ENCODE measurements around the gene EPN3. TPM values are rescaled to one million over a fixed set of nuclear protein-coding genes. Genes with fewer than 3 reads are reported as not detected.

EPN3 gene
- total and polyA plus RNA-seq, 2 experiments from 2014 or later, result 2.3 to 7.7 TPM

GRCh38 chr17:50498021-50498874 is 34.3 kb upstream of the EPN3 start:
- Histone ChIP-seq H3K27me3 (ENCODE audit: insufficient read depth) (no peaks in the 10 kb centered on the region), H3K4me2 (no peak overlapping the region), H3K36me3 (ENCODE audit: insufficient read depth) (no peaks in the 10 kb centered on the region), H3K27ac (ENCODE audit: low read depth) (no peak overlapping the region), H3K79me2 (replicated peaks; ENCODE audit: insufficient read depth) (no peaks in the 10 kb centered on the region), H3K4me1 (ENCODE audit: insufficient read depth) (0 out of 2 replicates have a peak, but pooled peaks cover under 1% of the 10 kb centered on the region), H3K9me2 (ENCODE audit: insufficient read depth) (no peaks in the 10 kb centered on the region), H3F3A (replicated peaks; ENCODE audit: low read depth) (no peaks in the 10 kb centered on the region), H4K20me1 (replicated peaks; ENCODE audit: insufficient read depth) (no peaks in the 10 kb centered on the region), H2AFZ (no peak overlapping the region), H3K4me3 (no peak overlapping the region)
- Mint-ChIP-seq H3K36me3 (ENCODE audit: low read depth) (no peaks in the 10 kb centered on the region), H3K4me3 (no peak overlapping the region), H3K4me1 (peaks cover 3% of the 10 kb centered on the region; the same call in 1 of the 3 replicates), H3K27ac (no peak overlapping the region), H3K9me3 (no peaks in the 10 kb centered on the region), H3K27me3 (ENCODE audit: insufficient read depth, low read depth, poor library complexity) (peaks cover 9% of the 10 kb centered on the region)
- ATAC-seq, result no peak
- TF ChIP-seq ZNF462 (CRISPR knock-in tag; IDR thresholded peaks at IDR 0.05) (no peak), ZNF114 (CRISPR knock-in tag; IDR thresholded peaks at IDR 0.05) (no peak), ETS1 (IDR thresholded peaks at IDR 0.05) (no peak), EZH2 (IDR thresholded peaks at IDR 0.05; ENCODE audit: low read depth, unreplicated experiment) (no peak), ZNF331 (CRISPR knock-in tag; IDR thresholded peaks at IDR 0.05; ENCODE audit: low read depth) (no peak), JUNB (IDR thresholded peaks at IDR 0.05; ENCODE audit: unreplicated experiment) (no peak), NANOG (IDR thresholded peaks at IDR 0.05; ENCODE audit: borderline replicate concordance) (no peak), CTCF (conservative IDR thresholded peaks at IDR 0.05; ENCODE audit: low read depth in 2 of 2) (no peak), REST (IDR thresholded peaks at IDR 0.05; ENCODE audit: unreplicated experiment) (no peak), STAT1 (IDR thresholded peaks at IDR 0.05; ENCODE audit: unreplicated experiment) (no peak), EZH2phosphoT487 (IDR thresholded peaks at IDR 0.05; ENCODE audit: unreplicated experiment) (no peak)
- DNase-seq (ENCODE audit: low spot score), result no peak
